Neural cell (in vitro differentiated cells): ENCODE data around the gene FAM53C.

Experiments used
- EP300 ChIP-seq: fragments of 450-650 bp; conservative IDR thresholded peaks from 2 replicates; pipeline ENCODE4 v1.6.1; 2014; ENCODE audit warnings: antibody characterized with exemption, mild to moderate bottlenecking, moderate library complexity; ENCODE audit not compliant: poor library complexity, severe bottlenecking
- EZH2 ChIP-seq: fragments of 200-600, 300-800 bp; shearing (Covaris generic), sonication (generic); IDR thresholded peaks from 2 replicates; pipeline ENCODE4 v1.6.1; 2014; ENCODE audit warnings: antibody characterized with exemption, low read length, borderline replicate concordance, mild to moderate bottlenecking; ENCODE audit not compliant: insufficient read depth, poor library complexity, severe bottlenecking
- POLR2AphosphoS5 ChIP-seq: IDR thresholded peaks from 2 replicates; pipeline ENCODE4 v1.6.1; 2012
- RAD21 ChIP-seq: fragments of 450-650 bp; conservative IDR thresholded peaks from 2 replicates; pipeline ENCODE4 v1.6.1; 2014; ENCODE audit warnings: antibody characterized with exemption, mild to moderate bottlenecking, moderate library complexity
- TAF1 ChIP-seq: IDR thresholded peaks from 2 replicates; pipeline ENCODE4 v1.6.1; 2012; ENCODE audit warnings: low read depth
- TF ChIP-seq, protein P1 (sequence below): fragments of 450-650 bp; IDR thresholded peaks from 2 replicates; pipeline ENCODE4 v1.5.1; 2014; ENCODE audit warnings: antibody characterized with exemption, mild to moderate bottlenecking, moderate library complexity; ENCODE audit not compliant: poor library complexity, severe bottlenecking

DNA sequence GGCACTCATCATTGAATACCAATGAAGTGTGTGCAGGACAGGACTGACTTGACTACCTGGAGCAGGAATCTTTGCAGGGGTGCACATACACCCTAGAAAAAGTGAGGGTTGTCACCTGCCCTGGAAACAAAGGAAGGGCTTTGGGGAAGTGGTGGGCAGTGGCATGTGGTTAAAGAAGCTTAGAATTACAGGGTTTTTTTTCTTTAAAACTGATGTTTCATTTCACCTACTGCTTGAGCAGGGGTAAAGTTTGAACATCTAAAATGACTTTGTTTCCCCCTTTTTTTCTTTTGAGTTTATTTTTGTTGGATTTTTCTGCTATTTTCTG lies 12.5 kb downstream of the FAM53C start:
- TF ChIP-seq, protein P1, sequence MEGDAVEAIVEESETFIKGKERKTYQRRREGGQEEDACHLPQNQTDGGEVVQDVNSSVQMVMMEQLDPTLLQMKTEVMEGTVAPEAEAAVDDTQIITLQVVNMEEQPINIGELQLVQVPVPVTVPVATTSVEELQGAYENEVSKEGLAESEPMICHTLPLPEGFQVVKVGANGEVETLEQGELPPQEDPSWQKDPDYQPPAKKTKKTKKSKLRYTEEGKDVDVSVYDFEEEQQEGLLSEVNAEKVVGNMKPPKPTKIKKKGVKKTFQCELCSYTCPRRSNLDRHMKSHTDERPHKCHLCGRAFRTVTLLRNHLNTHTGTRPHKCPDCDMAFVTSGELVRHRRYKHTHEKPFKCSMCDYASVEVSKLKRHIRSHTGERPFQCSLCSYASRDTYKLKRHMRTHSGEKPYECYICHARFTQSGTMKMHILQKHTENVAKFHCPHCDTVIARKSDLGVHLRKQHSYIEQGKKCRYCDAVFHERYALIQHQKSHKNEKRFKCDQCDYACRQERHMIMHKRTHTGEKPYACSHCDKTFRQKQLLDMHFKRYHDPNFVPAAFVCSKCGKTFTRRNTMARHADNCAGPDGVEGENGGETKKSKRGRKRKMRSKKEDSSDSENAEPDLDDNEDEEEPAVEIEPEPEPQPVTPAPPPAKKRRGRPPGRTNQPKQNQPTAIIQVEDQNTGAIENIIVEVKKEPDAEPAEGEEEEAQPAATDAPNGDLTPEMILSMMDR: no peak
- TF ChIP-seq POLR2AphosphoS5 (no peak), EZH2 (no peak), RAD21 (no peak), EP300 (no peak), TAF1 (no peak)
